Measurements from ENCODE around the gene OR10J4.

OR10J4 gene

DNA sequence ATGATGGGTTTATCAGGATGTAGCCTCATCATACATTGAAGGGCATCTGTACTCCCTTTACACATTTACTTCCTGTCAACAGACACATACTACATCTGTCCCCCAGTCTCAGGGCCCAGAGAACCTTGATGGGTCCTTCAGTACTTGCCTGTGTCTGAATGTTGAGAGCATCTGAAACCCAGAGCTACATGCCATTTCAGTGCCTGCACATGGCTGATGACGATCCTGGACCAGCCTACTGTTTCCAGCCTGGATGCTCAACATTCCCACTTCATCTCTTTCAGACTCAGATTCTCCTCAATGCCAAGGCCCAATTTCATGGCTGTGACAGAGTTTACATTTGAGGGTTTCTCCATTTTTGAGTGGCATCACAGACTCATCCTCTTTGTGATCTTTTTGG lies at the start of gene OR10J4:
Gene OR10J4 (plus strand): TSS at position 301 of the 400 bp plus-strand sequence.
- ChIA-PET POLR2A (no interaction called here), CTCF (no interaction called here)
- no peak for DNase-seq (ENCODE audit: extremely low spot score)
- TF ChIP-seq HDGF (IDR thresholded peaks at IDR 0.05; ENCODE audit: borderline replicate concordance), result no peak
- no peak for TF ChIP-seq L3MBTL2 (conservative IDR thresholded peaks at IDR 0.05)
- no peak for TF ChIP-seq FOXM1 (IDR thresholded peaks at IDR 0.05; ENCODE audit: borderline replicate concordance)

DNA sequence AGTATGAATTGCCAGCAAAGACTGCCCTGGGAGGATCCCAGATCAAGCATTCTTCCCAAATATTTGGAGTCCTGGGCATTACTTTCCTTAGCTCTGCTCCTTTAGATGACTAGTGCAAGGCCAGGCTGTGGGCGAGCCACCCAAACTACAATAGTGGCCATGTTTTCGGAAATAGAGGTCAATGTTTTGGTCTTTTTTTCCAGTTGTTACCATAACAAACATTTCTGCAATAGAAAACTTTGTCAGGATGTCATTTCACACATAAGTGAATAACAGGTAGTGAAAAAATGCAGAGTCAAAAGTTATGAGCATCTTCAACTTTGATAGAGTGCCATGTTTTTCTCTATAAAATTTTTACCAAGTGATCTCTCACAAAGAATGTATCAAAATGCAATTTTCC lies 25.2 kb upstream of the OR10J4 start:
- DNase-seq (ENCODE audit: extremely low spot score), result no peak
- POLR2A ChIA-PET, result no interaction called here
- TF ChIP-seq L3MBTL2 (conservative IDR thresholded peaks at IDR 0.05), result no peak
- no peak for TF ChIP-seq NFRKB (IDR thresholded peaks at IDR 0.05)
- TF ChIP-seq, protein P1, sequence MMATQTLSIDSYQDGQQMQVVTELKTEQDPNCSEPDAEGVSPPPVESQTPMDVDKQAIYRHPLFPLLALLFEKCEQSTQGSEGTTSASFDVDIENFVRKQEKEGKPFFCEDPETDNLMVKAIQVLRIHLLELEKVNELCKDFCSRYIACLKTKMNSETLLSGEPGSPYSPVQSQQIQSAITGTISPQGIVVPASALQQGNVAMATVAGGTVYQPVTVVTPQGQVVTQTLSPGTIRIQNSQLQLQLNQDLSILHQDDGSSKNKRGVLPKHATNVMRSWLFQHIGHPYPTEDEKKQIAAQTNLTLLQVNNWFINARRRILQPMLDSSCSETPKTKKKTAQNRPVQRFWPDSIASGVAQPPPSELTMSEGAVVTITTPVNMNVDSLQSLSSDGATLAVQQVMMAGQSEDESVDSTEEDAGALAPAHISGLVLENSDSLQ (IDR thresholded peaks at IDR 0.05), result no peak
- TF ChIP-seq FOXM1 (IDR thresholded peaks at IDR 0.05; ENCODE audit: borderline replicate concordance), result no peak
- CTCF ChIA-PET, result no interaction called here

DNA sequence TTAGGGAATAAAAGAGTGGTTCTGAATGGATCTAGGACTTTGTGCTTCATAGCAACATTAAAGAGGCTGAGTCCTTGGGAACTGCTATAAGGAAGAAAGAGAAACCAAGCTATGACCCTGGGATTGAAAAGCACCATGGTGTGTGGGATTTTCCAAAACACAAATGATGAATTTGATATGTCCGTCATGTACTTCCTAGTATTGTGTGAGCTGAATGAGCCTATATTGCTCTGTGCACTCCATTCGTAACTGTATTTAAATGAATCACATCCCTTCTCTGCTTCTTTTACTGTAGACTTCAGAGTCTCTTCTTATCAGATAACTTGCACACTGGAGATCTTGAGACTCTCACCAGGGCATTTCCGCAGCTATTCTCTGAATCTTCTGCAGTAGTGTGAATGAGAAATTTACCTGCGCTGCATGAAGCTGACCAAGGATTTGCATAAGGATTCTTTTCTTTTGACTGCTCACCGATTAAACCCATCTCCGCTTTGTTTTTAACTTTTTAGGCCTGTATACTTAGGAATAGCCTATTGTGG lies 23.1 kb upstream of the OR10J4 start:
- ChIA-PET POLR2A (no interaction called here), CTCF (no interaction called here)
- DNase-seq (ENCODE audit: extremely low spot score), result no peak
- no peak for TF ChIP-seq FOXM1 (IDR thresholded peaks at IDR 0.05; ENCODE audit: borderline replicate concordance)
- no peak for TF ChIP-seq SP1 (IDR thresholded peaks at IDR 0.05)
- no peak for TF ChIP-seq BHLHE40 (IDR thresholded peaks at IDR 0.05; ENCODE audit: borderline replicate concordance)
- no peak for TF ChIP-seq HDGF (IDR thresholded peaks at IDR 0.05; ENCODE audit: borderline replicate concordance)
- no peak for TF ChIP-seq FOXA1 (IDR thresholded peaks at IDR 0.05)
- no peak for TF ChIP-seq TARDBP (IDR thresholded peaks at IDR 0.05)
- no peak for TF ChIP-seq SUZ12 (IDR thresholded peaks at IDR 0.05)

DNA sequence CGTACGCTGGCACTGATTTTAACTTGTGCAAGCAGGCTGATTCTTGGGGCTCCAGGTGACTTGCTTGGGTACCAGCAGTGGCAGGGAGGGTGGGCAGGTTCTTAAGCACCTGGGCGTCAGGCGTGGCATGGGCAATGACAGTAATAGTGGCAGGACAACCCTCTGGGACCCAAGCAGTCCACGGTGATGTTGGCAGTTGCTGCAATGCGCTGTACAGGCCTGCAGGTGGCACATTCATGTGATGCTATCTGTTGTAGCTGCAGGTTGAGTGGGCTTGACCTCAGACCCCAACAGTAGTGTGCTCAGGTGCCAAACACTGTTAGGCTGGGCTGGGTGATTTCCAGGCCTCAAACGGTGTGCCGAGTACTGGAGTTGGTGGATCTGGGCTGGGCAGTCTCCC lies 10.2 kb upstream of the OR10J4 start:
- peak; percentile 14 for DNase-seq (ENCODE audit: extremely low spot score)
- CTCF ChIA-PET, result no interaction called here

DNA sequence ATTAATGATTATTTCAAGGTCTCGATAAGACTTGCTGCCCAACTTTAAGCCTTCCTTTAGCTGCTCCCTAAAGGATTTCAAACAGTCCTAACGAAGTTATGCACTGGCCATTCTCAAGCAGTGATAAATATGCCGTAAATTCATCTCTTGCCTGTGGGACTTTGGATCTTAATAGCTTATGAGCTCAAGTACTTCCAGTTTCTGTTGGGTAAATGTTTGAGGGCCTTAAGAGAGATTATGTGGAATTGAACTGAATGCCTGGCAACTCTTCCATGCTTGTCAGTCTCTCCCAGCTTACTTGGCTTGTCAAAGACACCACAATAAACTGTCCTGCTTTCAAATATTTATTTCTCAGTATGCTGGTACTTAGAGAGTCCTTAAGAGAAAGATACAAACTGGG lies 3.5 kb upstream of the OR10J4 start:
- TF ChIP-seq L3MBTL2 (conservative IDR thresholded peaks at IDR 0.05) (no peak), CTBP1 (IDR thresholded peaks at IDR 0.05; ENCODE audit: borderline replicate concordance) (no peak), FOXA1 (IDR thresholded peaks at IDR 0.05) (no peak), TARDBP (IDR thresholded peaks at IDR 0.05) (no peak), SP1 (IDR thresholded peaks at IDR 0.05) (no peak), NFRKB (IDR thresholded peaks at IDR 0.05) (no peak), FOXK2 (IDR thresholded peaks at IDR 0.05) (no peak), LEF1 (IDR thresholded peaks at IDR 0.05; ENCODE audit: borderline replicate concordance) (no peak), ELF4 (IDR thresholded peaks at IDR 0.05) (no peak), BHLHE40 (IDR thresholded peaks at IDR 0.05; ENCODE audit: borderline replicate concordance) (no peak), SUZ12 (IDR thresholded peaks at IDR 0.05) (no peak), FOXM1 (IDR thresholded peaks at IDR 0.05; ENCODE audit: borderline replicate concordance) (no peak), ZNF384 (IDR thresholded peaks at IDR 0.05) (no peak), HDGF (IDR thresholded peaks at IDR 0.05; ENCODE audit: borderline replicate concordance) (no peak), ARNT (IDR thresholded peaks at IDR 0.05) (no peak)
- TF ChIP-seq, protein P1 (IDR thresholded peaks at IDR 0.05), result no peak
- DNase-seq (ENCODE audit: extremely low spot score), result no peak
- POLR2A ChIA-PET, result no interaction called here
- CTCF ChIA-PET, result no interaction called here

More for the DNA sequence above, 10.2 kb upstream of the OR10J4 start:
- POLR2A ChIA-PET, result no interaction called here
- TF ChIP-seq FOXA1 (IDR thresholded peaks at IDR 0.05) (no peak), ZNF384 (IDR thresholded peaks at IDR 0.05) (no peak), BHLHE40 (IDR thresholded peaks at IDR 0.05; ENCODE audit: borderline replicate concordance) (no peak), FOXM1 (IDR thresholded peaks at IDR 0.05; ENCODE audit: borderline replicate concordance) (no peak), ELF4 (IDR thresholded peaks at IDR 0.05) (no peak), CTBP1 (IDR thresholded peaks at IDR 0.05; ENCODE audit: borderline replicate concordance) (no peak), NFRKB (IDR thresholded peaks at IDR 0.05) (no peak), ARNT (IDR thresholded peaks at IDR 0.05) (no peak), LEF1 (IDR thresholded peaks at IDR 0.05; ENCODE audit: borderline replicate concordance) (no peak)
- TF ChIP-seq, protein P1 (IDR thresholded peaks at IDR 0.05), result no peak

DNA sequence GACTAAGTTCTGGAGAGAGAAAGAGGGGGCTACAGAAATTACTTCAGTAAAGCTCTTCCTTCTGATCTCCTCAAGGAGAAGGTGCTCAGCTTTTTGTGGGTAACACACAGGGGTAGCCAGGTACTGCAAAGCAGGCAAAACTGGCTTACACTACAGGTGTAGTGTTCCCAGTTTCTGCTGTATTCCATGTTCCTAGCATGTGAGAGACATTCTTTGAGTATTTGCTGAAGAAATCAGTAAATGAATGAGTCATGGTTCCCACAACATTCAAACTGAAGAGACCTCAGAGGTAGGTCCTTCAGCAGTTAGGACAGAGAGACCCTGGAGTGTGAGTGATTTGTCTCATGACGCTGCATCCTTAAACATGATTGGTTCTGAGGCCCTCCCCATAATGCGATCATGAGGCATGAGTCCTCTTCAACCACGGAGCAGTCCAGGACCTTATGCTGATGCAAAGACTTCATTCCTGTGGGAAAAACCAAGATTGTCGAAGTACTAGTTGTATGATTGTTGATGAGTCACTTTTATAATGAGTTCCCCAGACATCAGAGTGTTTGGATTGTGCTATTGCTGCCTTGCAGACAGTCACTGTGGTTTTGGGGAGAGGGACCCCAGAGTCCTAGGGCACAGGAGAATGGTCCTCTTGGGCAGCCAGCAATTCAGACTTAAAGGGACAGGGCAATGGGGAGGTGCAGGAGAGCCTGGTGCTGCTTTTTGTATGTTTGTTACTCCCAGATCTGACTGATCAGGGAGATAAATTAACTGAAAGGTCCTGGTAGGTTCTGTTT lies 2.7 kb upstream of the OR10J4 start:
- POLR2A ChIA-PET, result no interaction called here
- no peak for DNase-seq (ENCODE audit: extremely low spot score)
- CTCF ChIA-PET, result no interaction called here
- no peak for TF ChIP-seq TARDBP (IDR thresholded peaks at IDR 0.05)
- no peak for TF ChIP-seq FOXM1 (IDR thresholded peaks at IDR 0.05; ENCODE audit: borderline replicate concordance)
- TF ChIP-seq LEF1 (IDR thresholded peaks at IDR 0.05; ENCODE audit: borderline replicate concordance), result no peak
- no peak for TF ChIP-seq FOXK2 (IDR thresholded peaks at IDR 0.05)
- TF ChIP-seq ARNT (IDR thresholded peaks at IDR 0.05), result no peak
- TF ChIP-seq, protein P1 (IDR thresholded peaks at IDR 0.05), result no peak
- no peak for TF ChIP-seq CTBP1 (IDR thresholded peaks at IDR 0.05; ENCODE audit: borderline replicate concordance)
- no peak for TF ChIP-seq HDGF (IDR thresholded peaks at IDR 0.05; ENCODE audit: borderline replicate concordance)
- TF ChIP-seq SP1 (IDR thresholded peaks at IDR 0.05), result no peak
- TF ChIP-seq FOXA1 (IDR thresholded peaks at IDR 0.05), result no peak
- TF ChIP-seq NFRKB (IDR thresholded peaks at IDR 0.05), result no peak
- TF ChIP-seq ZNF384 (IDR thresholded peaks at IDR 0.05), result no peak
- TF ChIP-seq BHLHE40 (IDR thresholded peaks at IDR 0.05; ENCODE audit: borderline replicate concordance), result no peak
- no peak for TF ChIP-seq ELF4 (IDR thresholded peaks at IDR 0.05)
- no peak for TF ChIP-seq L3MBTL2 (conservative IDR thresholded peaks at IDR 0.05)
- TF ChIP-seq SUZ12 (IDR thresholded peaks at IDR 0.05), result no peak

All from HEK293T (cell line).